Measurements from ENCODE around the gene WNK4. TPM values are rescaled to one million over a fixed set of nuclear protein-coding genes. Genes with fewer than 3 reads are reported as not detected.

Gene WNK4
- total and polyA plus RNA-seq, 5 experiments from 2014 or later, result 0.09 to 0.62 (median 0.27) TPM; not detected in 2

- peak overlapping the region; percentile 92 to 98 (median 96) for H3K4me3 Mint-ChIP-seq
- H3K27me3 Mint-ChIP-seq, result no peaks in the 10 kb centered on the region
- no peaks in the 10 kb centered on the region for H3K9me3 Mint-ChIP-seq
- H3K4me1 Mint-ChIP-seq, result peaks cover 19 to 29% (median 28%) of the 10 kb centered on the region in 4 donors
- peak overlapping the region; percentile 94 to 100 (median 100) for H3K27ac Mint-ChIP-seq
- ATAC-seq (peak in 1 of 2 donors; percentile 26), DNase-seq (no peak)
- POLR2A ChIA-PET, result interaction anchor here (0.5 to 3.5 kb wide), 7 partner anchors 8 to 563 kb away, joined by 3 to 53 read pairs (median 6); partner anchors contain the start of genes BECN1, NBR1, RPL27 and VPS25
- H3K36me3 Mint-ChIP-seq, result peaks cover 0 to 20% (median 0%) of the 10 kb centered on the region in 3 donors
These were observed 52.0 kb downstream of the WNK4 start for GRCh38 chr17:42832213-42832933.

- ATAC-seq (peak; percentile 92 to 96), DNase-seq (peak; percentile 80 to 95 (median 88))
- Mint-ChIP-seq H3K36me3 (peaks cover 0 to 27% (median 4%) of the 10 kb centered on the region in 3 donors), H3K4me3 (peak within 1 kb of the TSS; percentile 92 to 98 (median 96)), H3K9me3 (no peaks in the 10 kb centered on the region), H3K27me3 (no peaks in the 10 kb centered on the region), H3K27ac (peak within 1 kb of the TSS; percentile 94 to 100 (median 100)), H3K4me1 (peaks cover 19 to 31% (median 29%) of the 10 kb centered on the region in 4 donors)
- POLR2A ChIA-PET, result interaction anchor here (0.5 to 3.5 kb wide), 11 partner anchors 9 to 563 kb away, joined by 3 to 53 read pairs (median 5); partner anchors contain the start of genes BECN1, NBR1, PSMC3IP and RPL27
These were observed 52.7 kb downstream of the WNK4 start, which contains the start of gene PSME3 for GRCh38 chr17:42832934-42833766. Gene PSME3 (plus strand): TSS chr17:42833397. CDS start chr17:42833632, 235 bp downstream.

- peak in 2 of 10 donors; percentile 7 to 9 for DNase-seq
- no peaks in the 10 kb centered on the region for H3K27me3 Mint-ChIP-seq
- H3K36me3 Mint-ChIP-seq, result peaks cover 0 to 34% (median 7%) of the 10 kb centered on the region in 3 donors
- H3K4me3 Mint-ChIP-seq, result peak overlapping the region; percentile 92 to 98 (median 96)
- POLR2A ChIA-PET, result interaction anchor here (0.6 to 3.5 kb wide), 9 partner anchors 10 to 527 kb away, joined by 3 to 53 read pairs (median 6); partner anchors contain the start of genes BECN1, NBR1, PSMC3IP and RPL27
- peaks cover 19 to 31% (median 29%) of the 10 kb centered on the region in 4 donors for H3K4me1 Mint-ChIP-seq
- H3K27ac Mint-ChIP-seq, result peak overlapping the region; percentile 53 to 100 (median 100)
- no peak for ATAC-seq
- H3K9me3 Mint-ChIP-seq, result no peaks in the 10 kb centered on the region
These were observed 53.5 kb downstream of the WNK4 start for GRCh38 chr17:42833767-42834422.

DNA sequence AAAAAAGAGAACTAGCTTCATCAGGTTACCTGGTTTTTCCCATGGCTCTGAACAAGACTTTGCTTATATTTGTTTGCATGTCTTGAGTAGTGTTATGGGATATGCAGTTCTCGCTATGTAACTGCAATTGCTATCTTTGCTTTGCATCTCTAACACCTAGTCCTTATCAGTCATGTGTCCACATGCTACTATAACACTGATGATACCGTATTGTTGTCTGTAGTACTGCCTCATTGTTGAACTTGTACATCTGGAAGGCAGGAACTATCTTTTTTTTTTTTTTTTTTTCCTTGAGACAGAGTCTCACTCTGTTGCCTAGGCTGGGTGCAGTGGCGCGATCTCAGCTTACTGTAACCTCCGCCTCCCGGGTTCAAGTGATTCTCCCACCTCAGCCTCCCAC is 55.3 kb downstream of the WNK4 start:
- Mint-ChIP-seq H3K36me3 (peaks cover 0 to 53% (median 15%) of the 10 kb centered on the region in 3 donors), H3K27me3 (no peaks in the 10 kb centered on the region), H3K27ac (no peak overlapping the region), H3K4me1 (peaks cover 14 to 31% (median 29%) of the 10 kb centered on the region in 4 donors), H3K4me3 (no peak overlapping the region), H3K9me3 (no peaks in the 10 kb centered on the region)
- DNase-seq (no peak), ATAC-seq (no peak)
- POLR2A ChIA-PET, result interaction anchor here (0.5 to 1.4 kb wide), 4 partner anchors 11 to 99 kb away, joined by 3 to 4 read pairs (median 4); partner anchors contain the start of gene BECN1

GRCh38 chr17:42841975-42842685 is 61.7 kb downstream of the WNK4 start:
- Mint-ChIP-seq H3K27me3 (no peaks in the 10 kb centered on the region), H3K27ac (peak overlapping the region in 2 of 10 donors; percentile 53 to 77), H3K36me3 (peaks cover 0 to 86% (median 23%) of the 10 kb centered on the region in 3 donors), H3K4me1 (peaks cover 0 to 6% (median 5%) of the 10 kb centered on the region in 4 donors), H3K4me3 (no peak overlapping the region), H3K9me3 (no peaks in the 10 kb centered on the region)
- POLR2A ChIA-PET, result interaction anchor here (0.6 kb wide), 2 partner anchors 17 to 628 kb away, joined by 3 read pairs; no protein-coding TSS in a partner anchor
- ATAC-seq (no peak), DNase-seq (no peak)

DNA sequence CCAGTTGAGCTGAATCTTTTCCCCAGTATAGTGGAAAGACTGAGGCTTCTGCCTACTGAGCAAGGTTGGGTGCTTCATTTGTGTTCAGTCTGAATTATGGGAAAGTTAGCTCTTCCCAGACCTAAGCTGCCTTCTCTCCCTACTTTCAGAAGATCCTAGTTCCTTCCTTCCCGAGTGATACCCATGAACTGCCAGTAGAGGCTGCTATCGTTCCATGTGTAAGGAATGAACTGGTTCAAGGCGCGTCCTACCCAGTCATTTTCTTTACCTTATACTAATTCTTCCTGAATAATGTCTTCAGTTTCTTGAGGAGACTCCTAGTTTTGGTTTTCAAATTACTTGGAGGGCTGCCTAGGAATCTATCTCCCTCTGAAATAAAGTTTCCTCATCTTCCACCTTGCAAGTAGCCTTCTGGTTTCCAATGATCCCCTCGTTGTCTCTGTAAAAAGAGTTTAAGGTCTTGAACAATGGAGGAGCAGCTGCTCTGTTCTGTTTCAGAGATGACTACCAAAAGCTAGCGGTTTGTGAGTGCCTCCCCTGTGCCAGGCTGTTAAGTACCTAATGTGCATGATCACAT is 63.0 kb downstream of the WNK4 start:
- no peaks in the 10 kb centered on the region for H3K9me3 Mint-ChIP-seq
- H3K27ac Mint-ChIP-seq, result peak overlapping the region in 3 of 10 donors; percentile 2 to 63 (median 43)
- DNase-seq (peak in 2 of 10 donors; percentile 10 to 17), ATAC-seq (peak in 1 of 2 donors; percentile 30)
- H3K36me3 Mint-ChIP-seq, result peaks cover 0 to 74% (median 19%) of the 10 kb centered on the region in 3 donors
- POLR2A ChIA-PET, result no interaction called here
- H3K4me1 Mint-ChIP-seq, result peaks cover 0 to 6% (median 3%) of the 10 kb centered on the region in 4 donors
- no peak overlapping the region for H3K4me3 Mint-ChIP-seq
- no peaks in the 10 kb centered on the region for H3K27me3 Mint-ChIP-seq

GRCh38 chr17:42844271-42844670 is 63.9 kb downstream of the WNK4 start, which contains the start of gene AOC2:
Gene AOC2 (plus strand): TSS chr17:42844580. CDS start chr17:42844627, 47 bp downstream.
- Mint-ChIP-seq H3K4me1 (peaks cover 0 to 6% (median 3%) of the 10 kb centered on the region in 4 donors), H3K9me3 (no peaks in the 10 kb centered on the region), H3K27me3 (no peaks in the 10 kb centered on the region), H3K36me3 (peaks cover 0 to 66% (median 14%) of the 10 kb centered on the region in 3 donors), H3K27ac (peak within 1 kb of the TSS in 4 of 10 donors; percentile 43 to 92 (median 55)), H3K4me3 (no peak within 1 kb of the TSS)
- ATAC-seq, result no peak
- POLR2A ChIA-PET, result no interaction called here
- DNase-seq, result no peak

- Mint-ChIP-seq H3K4me1 (peaks cover 0 to 6% (median 3%) of the 10 kb centered on the region in 4 donors), H3K9me3 (no peaks in the 10 kb centered on the region), H3K4me3 (no peak overlapping the region), H3K36me3 (peaks cover 0 to 59% (median 11%) of the 10 kb centered on the region in 3 donors), H3K27ac (peak overlapping the region in 2 of 10 donors; percentile 47 to 92), H3K27me3 (no peaks in the 10 kb centered on the region)
- ATAC-seq, result no peak
- DNase-seq, result no peak
- POLR2A ChIA-PET, result interaction anchor here (1.4 kb wide), 1 partner anchor 11 kb away, joined by 6 read pairs; the partner anchor contains the start of gene PSME3
These were observed 64.5 kb downstream of the WNK4 start for GRCh38 chr17:42844761-42845555.

DNA sequence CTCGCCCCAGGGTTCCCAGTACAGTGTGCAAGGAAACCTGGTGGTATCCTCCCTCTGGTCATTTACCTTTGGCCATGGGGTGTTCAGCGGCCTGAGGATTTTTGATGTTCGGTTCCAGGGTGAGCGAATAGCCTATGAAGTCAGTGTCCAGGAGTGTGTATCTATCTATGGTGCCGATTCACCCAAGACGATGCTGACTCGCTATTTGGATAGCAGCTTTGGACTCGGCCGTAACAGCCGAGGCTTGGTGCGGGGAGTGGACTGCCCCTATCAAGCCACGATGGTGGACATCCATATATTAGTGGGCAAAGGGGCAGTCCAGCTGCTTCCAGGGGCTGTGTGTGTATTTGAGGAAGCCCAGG is 65.1 kb downstream of the WNK4 start:
- Mint-ChIP-seq H3K4me3 (no peak overlapping the region), H3K36me3 (peaks cover 0 to 53% (median 10%) of the 10 kb centered on the region in 3 donors), H3K9me3 (no peaks in the 10 kb centered on the region), H3K27me3 (no peaks in the 10 kb centered on the region), H3K4me1 (peaks cover 0 to 9% (median 3%) of the 10 kb centered on the region in 4 donors), H3K27ac (peak overlapping the region in 4 of 10 donors; percentile 20 to 92 (median 34))
- DNase-seq, result no peak
- no peak for ATAC-seq
- POLR2A ChIA-PET, result interaction anchor here (0.5 to 1.4 kb wide), 2 partner anchors 12 to 370 kb away, joined by 3 to 6 read pairs; partner anchors contain the start of gene PSME3

DNA sequence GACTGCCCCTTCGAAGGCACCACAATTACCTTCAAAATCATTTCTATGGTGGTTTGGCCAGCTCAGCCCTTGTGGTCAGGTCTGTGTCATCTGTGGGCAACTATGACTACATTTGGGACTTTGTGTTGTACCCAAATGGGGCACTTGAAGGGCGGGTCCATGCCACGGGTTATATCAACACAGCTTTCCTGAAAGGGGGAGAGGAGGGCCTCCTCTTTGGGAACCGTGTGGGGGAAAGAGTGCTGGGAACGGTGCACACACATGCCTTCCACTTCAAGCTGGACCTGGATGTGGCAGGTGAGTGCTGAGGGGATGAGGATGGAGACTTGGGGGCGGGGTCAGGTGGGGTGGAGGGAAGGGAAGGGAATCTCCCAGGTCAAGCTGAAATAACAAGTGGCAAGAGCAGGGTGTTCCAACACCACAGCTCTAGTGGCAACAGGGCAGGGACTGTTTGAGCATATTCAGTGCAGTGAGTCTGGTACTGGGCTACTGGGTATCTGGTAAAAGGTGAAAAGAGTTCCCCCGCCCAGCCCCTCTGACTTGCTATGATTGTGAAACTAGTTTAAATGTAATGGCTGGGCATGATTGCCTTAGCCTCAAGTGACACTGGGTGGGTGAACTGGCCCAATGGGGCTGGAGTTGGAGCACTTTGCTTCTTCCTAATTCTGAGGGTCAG is 65.6 kb downstream of the WNK4 start:
- Mint-ChIP-seq H3K27ac (peak overlapping the region in 8 of 10 donors; percentile 4 to 92 (median 65)), H3K4me3 (peak overlapping the region in 1 of 10 donors; percentile 26), H3K27me3 (no peaks in the 10 kb centered on the region), H3K4me1 (peaks cover 0 to 9% (median 3%) of the 10 kb centered on the region in 4 donors), H3K9me3 (no peaks in the 10 kb centered on the region), H3K36me3 (peaks cover 0 to 48% (median 8%) of the 10 kb centered on the region in 3 donors)
- ATAC-seq (peak in 1 of 2 donors; percentile 11), DNase-seq (no peak)
- POLR2A ChIA-PET, result interaction anchor here (0.5 to 1.4 kb wide), 2 partner anchors 12 to 371 kb away, joined by 3 to 6 read pairs; partner anchors contain the start of gene PSME3
